Fibroblast of the conjunctiva (primary cell): ENCODE measurements around the gene IL1RAP.
"Not testable (repeated sequence)": the region's sequence is repeated elsewhere in the genome, so short reads cannot be mapped to it uniquely, and the experiment has no call there.

ENCODE experiments used
- DNase-seq: peaks from one replicate; pipeline ENCODE4 v3.0.0-alpha.2; 2010; ENCODE audit warnings: low read depth

The IL1RAP gene

GRCh38 chr3:190513409-190514370 is at the start of gene IL1RAP:
IL1RAP (plus strand) TSS chr3:190514085; CDS start chr3:190564290, 50,205 bp downstream.
- peak; percentile 83 for DNase-seq

- DNase-seq: no peak
These were observed 46.0 kb upstream of the IL1RAP start for GRCh38 chr3:190467922-190468321.

- DNase-seq: not testable (repeated sequence)
These were observed 40.6 kb upstream of the IL1RAP start for GRCh38 chr3:190473261-190473660.

- DNase-seq: no peak
These were observed 32.1 kb upstream of the IL1RAP start for GRCh38 chr3:190481779-190482178.

GRCh38 chr3:190485830-190486532 is 27.9 kb upstream of the IL1RAP start:
- no peak for DNase-seq

GRCh38 chr3:190486533-190486864 is 27.4 kb upstream of the IL1RAP start:
- DNase-seq: no peak

- DNase-seq: no peak
These were observed 26.8 kb upstream of the IL1RAP start for GRCh38 chr3:190486908-190487607.

- no peak for DNase-seq
These were observed 22.3 kb upstream of the IL1RAP start for GRCh38 chr3:190491533-190492054.

- DNase-seq: no peak
These were observed 21.8 kb upstream of the IL1RAP start for GRCh38 chr3:190492129-190492528.

GRCh38 chr3:190492966-190493365 is 20.9 kb upstream of the IL1RAP start:
- no peak for DNase-seq

- no peak for DNase-seq
These were observed 19.0 kb upstream of the IL1RAP start for GRCh38 chr3:190494907-190495306.

- DNase-seq: no peak
These were observed 18.5 kb upstream of the IL1RAP start for GRCh38 chr3:190495354-190495753.

GRCh38 chr3:190495796-190496195 is 18.1 kb upstream of the IL1RAP start:
- DNase-seq: no peak

- DNase-seq: no peak
These were observed 17.0 kb upstream of the IL1RAP start for GRCh38 chr3:190496859-190497258.

GRCh38 chr3:190497811-190498210 is 16.1 kb upstream of the IL1RAP start:
- DNase-seq: no peak

- DNase-seq: no peak
These were observed 15.6 kb upstream of the IL1RAP start for GRCh38 chr3:190498293-190498692.

GRCh38 chr3:190499122-190499521 is 14.8 kb upstream of the IL1RAP start:
- DNase-seq: no peak

- DNase-seq: no peak
These were observed 10.9 kb upstream of the IL1RAP start for GRCh38 chr3:190502946-190503345.

- DNase-seq: no peak
These were observed 9.3 kb upstream of the IL1RAP start for GRCh38 chr3:190504354-190505125.

GRCh38 chr3:190505381-190506003 is 8.4 kb upstream of the IL1RAP start:
- no peak for DNase-seq

- DNase-seq: no peak
These were observed 7.6 kb upstream of the IL1RAP start for GRCh38 chr3:190506271-190506670.
